ENCODE measurements around the gene PRPF6.

- TF ChIP-seq TAF1 (IDR thresholded peaks at IDR 0.05; ENCODE audit: low read depth) = no peak
- TF ChIP-seq, protein P1, sequence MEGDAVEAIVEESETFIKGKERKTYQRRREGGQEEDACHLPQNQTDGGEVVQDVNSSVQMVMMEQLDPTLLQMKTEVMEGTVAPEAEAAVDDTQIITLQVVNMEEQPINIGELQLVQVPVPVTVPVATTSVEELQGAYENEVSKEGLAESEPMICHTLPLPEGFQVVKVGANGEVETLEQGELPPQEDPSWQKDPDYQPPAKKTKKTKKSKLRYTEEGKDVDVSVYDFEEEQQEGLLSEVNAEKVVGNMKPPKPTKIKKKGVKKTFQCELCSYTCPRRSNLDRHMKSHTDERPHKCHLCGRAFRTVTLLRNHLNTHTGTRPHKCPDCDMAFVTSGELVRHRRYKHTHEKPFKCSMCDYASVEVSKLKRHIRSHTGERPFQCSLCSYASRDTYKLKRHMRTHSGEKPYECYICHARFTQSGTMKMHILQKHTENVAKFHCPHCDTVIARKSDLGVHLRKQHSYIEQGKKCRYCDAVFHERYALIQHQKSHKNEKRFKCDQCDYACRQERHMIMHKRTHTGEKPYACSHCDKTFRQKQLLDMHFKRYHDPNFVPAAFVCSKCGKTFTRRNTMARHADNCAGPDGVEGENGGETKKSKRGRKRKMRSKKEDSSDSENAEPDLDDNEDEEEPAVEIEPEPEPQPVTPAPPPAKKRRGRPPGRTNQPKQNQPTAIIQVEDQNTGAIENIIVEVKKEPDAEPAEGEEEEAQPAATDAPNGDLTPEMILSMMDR (IDR thresholded peaks at IDR 0.05; ENCODE audit: poor library complexity, severe bottlenecking) = no peak
- TF ChIP-seq EZH2 (IDR thresholded peaks at IDR 0.05; ENCODE audit: borderline replicate concordance, insufficient read depth, low read length, poor library complexity, severe bottlenecking) = no peak
- no peak for TF ChIP-seq MXI1 (conservative IDR thresholded peaks at IDR 0.05; ENCODE audit: poor library complexity, severe bottlenecking)
- TF ChIP-seq REST (IDR thresholded peaks at IDR 0.05; ENCODE audit: borderline replicate concordance) = no peak
- TF ChIP-seq EP300 (conservative IDR thresholded peaks at IDR 0.05; ENCODE audit: poor library complexity, severe bottlenecking) = no peak
- TF ChIP-seq RAD21 (conservative IDR thresholded peaks at IDR 0.05) = no peak
Measured at GRCh38 chr20:64001607-64002011, 20.7 kb downstream of the PRPF6 start.
